Measurements from ENCODE around the gene SOWAHA.

SOWAHA gene

DNA sequence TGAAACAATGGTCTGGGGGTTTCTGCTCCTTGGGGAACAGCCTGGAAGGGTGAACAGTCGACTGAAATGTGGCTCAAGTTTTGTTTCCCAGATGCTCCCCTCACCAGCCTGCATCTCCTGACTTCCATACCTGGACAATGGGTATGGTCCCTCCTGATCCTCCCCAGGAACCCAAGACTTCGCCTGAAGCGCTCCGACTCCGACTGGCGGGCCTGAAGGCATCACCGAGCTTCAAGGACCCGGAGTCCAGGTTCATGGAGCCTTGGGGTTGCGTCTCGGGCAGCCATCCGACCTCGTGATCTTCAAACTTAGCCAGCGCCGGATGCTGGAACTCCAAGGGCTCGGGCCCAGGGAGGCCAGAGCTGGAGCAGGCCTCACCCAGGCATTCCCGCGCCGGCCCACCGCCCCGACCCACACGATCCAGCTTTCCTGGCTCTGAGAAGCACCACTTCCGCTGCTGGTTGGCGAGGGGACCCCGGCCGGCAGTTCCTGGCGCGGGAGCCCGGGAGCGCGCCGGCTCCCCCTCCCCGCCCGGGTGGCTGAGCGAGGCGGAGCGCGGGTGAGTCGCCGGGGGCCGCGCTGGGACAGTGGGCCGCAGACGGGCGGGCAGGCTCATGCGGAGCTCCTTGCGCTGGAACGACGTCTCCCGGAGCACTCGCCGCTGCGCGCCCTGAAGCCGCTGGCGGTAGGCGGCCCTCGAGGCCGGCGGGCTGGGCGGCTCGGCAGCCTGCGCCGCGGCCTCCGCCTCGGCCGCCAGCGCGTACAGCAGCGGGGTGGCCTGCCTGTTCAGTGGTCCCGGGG lies 12.1 kb downstream of the SOWAHA start:
- DNase-seq (ENCODE audit: low read depth), result no peak
- in situ Hi-C loops (cut with HindIII; ENCODE audit: low sequenced_read_pairs), result no loop called here
- TF ChIP-seq, protein P1, sequence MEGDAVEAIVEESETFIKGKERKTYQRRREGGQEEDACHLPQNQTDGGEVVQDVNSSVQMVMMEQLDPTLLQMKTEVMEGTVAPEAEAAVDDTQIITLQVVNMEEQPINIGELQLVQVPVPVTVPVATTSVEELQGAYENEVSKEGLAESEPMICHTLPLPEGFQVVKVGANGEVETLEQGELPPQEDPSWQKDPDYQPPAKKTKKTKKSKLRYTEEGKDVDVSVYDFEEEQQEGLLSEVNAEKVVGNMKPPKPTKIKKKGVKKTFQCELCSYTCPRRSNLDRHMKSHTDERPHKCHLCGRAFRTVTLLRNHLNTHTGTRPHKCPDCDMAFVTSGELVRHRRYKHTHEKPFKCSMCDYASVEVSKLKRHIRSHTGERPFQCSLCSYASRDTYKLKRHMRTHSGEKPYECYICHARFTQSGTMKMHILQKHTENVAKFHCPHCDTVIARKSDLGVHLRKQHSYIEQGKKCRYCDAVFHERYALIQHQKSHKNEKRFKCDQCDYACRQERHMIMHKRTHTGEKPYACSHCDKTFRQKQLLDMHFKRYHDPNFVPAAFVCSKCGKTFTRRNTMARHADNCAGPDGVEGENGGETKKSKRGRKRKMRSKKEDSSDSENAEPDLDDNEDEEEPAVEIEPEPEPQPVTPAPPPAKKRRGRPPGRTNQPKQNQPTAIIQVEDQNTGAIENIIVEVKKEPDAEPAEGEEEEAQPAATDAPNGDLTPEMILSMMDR (IDR thresholded peaks at IDR 0.05; ENCODE audit: low read depth, low read length, missing control alignments), result no peak
- H3K4me3 ChIP-seq (ENCODE audit: low read depth, low read length), result no peak overlapping the region

DNA sequence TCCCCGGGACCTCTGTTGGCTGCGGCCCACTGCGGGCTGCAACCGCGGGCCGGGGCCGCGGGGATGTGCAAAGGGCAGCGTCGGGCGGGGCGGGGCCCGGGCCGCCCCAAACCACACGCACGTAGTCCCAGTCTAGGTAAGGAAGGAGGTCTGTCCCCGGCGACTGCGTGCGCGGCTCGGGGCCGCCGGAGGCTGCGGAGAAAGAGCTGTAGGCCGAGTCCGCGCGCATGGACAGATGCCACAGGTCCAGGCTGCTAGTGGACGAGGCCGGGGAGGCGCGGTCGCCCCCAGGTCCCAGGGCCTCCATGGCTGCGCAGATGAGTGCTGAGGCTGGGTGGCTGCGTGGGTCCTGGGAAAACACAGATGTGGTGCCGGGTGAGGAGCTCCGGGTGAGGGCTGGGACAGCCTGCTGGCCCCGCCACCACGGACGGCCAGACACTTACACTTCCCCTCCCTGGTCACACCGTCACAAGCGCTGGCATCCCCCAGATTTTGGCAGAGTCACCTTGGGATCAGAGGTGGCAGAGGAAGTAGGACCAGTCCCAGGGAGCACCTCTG lies 12.8 kb downstream of the SOWAHA start:
- DNase-seq (ENCODE audit: low read depth), result no peak
- H3K4me3 ChIP-seq (ENCODE audit: low read depth, low read length), result no peak overlapping the region
- TF ChIP-seq, protein P1 (IDR thresholded peaks at IDR 0.05; ENCODE audit: low read depth, low read length, missing control alignments), result no peak
- in situ Hi-C loops (cut with HindIII; ENCODE audit: low sequenced_read_pairs), result no loop called here

DNA sequence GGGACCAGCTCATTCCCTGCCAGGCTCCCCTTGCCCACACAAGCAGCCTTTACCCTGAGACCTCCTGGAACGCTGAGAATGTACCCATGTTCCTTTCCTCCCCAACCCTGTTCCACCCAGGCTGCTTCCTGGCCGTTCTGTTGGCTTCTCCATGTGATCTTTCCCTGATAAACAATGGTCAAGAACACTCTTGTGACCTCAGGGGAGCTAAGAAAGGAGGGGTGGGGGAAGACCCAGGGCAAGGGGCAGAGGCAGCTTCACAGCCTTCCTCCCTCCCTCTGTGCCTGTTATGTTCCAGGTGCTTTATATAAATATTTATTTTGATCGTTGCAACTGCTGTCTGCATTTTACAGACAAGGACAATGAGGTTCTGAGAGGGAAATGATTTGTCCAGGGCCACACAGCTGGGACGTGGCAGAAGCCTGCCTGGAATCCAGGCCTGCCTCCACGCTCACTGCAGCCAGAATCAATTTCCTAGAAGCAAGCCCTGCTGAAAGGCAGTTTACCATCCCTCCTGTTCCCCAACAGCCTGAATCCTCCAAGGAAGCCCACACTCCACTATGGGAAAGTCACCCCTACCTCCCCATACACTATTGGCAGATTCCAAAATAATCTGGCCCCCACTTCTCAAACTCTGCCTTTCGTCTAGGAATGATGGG lies 13.5 kb downstream of the SOWAHA start:
- TF ChIP-seq, protein P1 (IDR thresholded peaks at IDR 0.05; ENCODE audit: low read depth, low read length, missing control alignments), result no peak
- in situ Hi-C loops (cut with HindIII; ENCODE audit: low sequenced_read_pairs), result no loop called here

DNA sequence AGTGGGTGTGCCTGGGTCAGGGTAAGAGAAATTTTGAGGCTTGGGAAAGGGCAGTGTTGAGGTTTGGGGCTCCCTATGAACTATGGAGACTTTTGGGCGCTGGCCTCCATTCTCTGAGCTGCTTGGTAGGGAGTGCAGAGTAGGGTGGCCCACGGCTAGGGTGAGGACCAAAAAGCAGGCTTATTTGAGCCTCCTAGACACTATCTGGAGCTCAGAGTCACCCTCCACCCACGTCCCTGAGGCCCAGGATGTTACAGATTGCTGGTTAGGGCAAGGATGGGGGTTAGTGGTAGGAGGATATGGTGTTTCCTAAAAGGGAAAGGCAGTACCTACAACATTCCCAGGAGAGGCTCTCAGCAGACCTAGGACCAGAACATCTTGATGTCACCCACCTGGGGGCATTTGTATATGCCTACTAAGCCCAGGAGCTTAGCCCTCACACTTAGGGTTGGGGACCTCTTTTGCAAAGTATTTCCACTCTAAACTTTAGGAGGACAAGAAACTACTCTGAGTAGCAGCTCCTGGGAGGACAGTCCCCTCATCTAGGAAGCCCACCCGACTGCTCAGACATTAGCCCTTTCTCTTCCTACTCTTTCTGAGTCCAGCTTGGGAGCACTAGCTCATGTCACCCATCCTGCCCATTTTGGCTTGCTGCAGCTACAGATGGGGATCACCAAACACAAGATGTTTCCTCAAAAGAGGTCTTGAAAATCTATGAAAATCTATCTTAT lies 15.0 kb downstream of the SOWAHA start:
- TF ChIP-seq, protein P1 (IDR thresholded peaks at IDR 0.05; ENCODE audit: low read depth, low read length, missing control alignments), result no peak
- in situ Hi-C loops (cut with HindIII; ENCODE audit: low sequenced_read_pairs), result no loop called here
- DNase-seq (ENCODE audit: low read depth), result no peak
- no peak overlapping the region for H3K4me3 ChIP-seq (ENCODE audit: low read depth, low read length)

More for the DNA sequence above, 13.5 kb downstream of the SOWAHA start:
- DNase-seq (ENCODE audit: low read depth), result no peak
- no peak overlapping the region for H3K4me3 ChIP-seq (ENCODE audit: low read depth, low read length)

DNA sequence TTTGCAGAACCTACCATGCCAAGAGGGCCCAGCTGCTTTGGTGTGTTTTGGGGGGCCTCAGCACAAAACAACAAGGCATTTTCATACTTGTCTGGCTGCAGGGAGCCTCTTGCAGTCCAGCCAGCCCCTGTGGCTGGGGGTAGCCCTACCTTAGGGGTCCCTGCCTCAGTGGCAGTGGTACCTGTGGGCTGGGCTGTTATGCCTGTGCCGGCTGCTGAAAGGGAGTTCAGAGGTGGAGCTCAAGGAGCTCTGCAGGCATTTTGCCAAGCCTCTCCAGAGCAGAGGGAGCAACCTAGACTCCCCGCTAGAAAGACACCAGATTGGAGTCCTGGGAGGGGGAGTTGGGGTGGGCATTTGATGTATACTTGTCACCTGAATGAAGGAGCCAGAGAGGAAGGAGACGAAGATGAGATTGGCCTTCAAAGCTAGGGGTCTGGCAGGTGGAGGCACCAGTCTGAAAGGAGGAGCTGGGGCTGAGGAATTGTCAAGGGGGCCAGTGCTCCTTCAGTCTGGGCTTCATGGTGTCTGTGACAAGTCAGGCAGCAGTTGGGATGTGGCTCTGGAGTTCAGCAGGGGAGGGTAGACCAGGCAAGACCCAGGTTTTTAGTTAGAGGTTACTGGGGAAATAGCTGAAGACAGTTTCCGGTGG lies 15.9 kb downstream of the SOWAHA start:
- H3K4me3 ChIP-seq (ENCODE audit: low read depth, low read length), result no peak overlapping the region
- in situ Hi-C loops (cut with HindIII; ENCODE audit: low sequenced_read_pairs), result no loop called here
- TF ChIP-seq, protein P1 (IDR thresholded peaks at IDR 0.05; ENCODE audit: low read depth, low read length, missing control alignments), result no peak
- DNase-seq (ENCODE audit: low read depth), result no peak
